ENCODE data around the gene MTA3.

DNA sequence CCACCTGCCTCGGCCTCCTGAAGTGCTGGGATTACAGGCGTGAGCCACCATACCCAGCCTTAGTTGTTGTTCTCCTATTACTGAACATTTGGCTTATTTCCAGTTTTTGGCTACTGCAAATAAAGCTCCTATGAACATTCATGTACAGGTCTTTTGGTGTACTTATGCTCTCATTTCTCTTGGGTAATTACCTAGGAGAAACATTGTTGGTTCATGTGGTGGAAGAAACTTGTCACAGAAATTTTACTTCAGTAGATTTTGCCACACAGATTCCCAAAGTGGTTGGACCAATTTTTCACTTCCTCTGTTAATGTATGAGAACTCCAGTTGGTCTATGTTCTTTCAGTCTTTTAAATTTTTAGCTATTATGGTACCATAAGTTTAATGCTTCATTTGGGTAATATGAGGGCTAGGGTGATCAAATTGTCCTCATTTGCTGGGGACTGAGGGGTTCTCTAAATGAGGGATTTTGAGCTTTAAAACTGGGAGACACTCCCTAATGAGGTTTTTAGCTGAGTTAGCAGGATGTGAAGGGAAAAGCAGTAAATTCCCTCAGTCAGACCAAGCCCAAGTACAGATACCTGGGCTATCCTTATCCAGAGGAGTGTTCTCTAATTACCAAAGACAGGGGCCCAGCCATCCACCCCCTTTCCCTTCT, 33.9 kb downstream of the MTA3 start:
- TF ChIP-seq, protein P1, sequence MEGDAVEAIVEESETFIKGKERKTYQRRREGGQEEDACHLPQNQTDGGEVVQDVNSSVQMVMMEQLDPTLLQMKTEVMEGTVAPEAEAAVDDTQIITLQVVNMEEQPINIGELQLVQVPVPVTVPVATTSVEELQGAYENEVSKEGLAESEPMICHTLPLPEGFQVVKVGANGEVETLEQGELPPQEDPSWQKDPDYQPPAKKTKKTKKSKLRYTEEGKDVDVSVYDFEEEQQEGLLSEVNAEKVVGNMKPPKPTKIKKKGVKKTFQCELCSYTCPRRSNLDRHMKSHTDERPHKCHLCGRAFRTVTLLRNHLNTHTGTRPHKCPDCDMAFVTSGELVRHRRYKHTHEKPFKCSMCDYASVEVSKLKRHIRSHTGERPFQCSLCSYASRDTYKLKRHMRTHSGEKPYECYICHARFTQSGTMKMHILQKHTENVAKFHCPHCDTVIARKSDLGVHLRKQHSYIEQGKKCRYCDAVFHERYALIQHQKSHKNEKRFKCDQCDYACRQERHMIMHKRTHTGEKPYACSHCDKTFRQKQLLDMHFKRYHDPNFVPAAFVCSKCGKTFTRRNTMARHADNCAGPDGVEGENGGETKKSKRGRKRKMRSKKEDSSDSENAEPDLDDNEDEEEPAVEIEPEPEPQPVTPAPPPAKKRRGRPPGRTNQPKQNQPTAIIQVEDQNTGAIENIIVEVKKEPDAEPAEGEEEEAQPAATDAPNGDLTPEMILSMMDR (conservative IDR thresholded peaks at IDR 0.05 in 1 of 2, IDR thresholded peaks at IDR 0.05 in 1 of 2; ENCODE audit: low read depth in 1 of 2, low read length in 2 of 2), result no peak
- TF ChIP-seq EZH2 (IDR thresholded peaks at IDR 0.05; ENCODE audit: low read length, missing control alignments), result no peak

Measured in fibroblast of lung (primary cell).